ENCODE measurements around the gene CEBPG. TPM values are rescaled to one million over a fixed set of nuclear protein-coding genes. Genes with fewer than 3 reads are reported as not detected.

The CEBPG gene
- total RNA-seq, 1 experiment from 2014 or later: 41.5 TPM

DNA sequence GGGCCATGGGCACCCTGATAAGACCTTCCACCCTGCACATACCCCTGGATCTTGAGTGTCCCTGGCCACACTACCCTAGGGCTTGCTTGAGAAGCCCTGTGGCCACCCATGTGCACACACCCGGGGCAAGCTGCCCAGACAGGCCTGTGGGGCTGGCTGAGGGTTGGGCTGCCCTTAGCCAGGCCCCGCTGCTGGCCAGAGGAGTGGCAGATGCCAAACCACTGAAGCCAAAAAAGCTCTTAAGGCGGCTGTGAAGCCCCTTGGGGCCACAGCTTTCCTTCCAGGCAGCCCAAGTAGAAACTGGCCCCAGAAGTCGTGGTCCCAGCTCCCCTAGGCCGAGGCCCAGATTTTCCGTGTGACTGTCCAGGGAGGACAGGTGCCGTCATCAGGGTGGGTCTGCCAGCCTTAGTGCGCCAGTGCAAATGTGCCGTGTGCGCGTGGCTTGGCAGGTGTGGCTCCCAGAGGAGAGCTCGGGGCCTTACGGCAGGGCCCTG is 14.8 kb downstream of the CEBPG start:
- ATAC-seq: no peak
- H3K4me3 ChIP-seq (ENCODE audit: low read depth in 2 of 2, low read length in 2 of 2): no peak overlapping the region
- intact Hi-C loops (cut with micrococcal nuclease; ENCODE audit: unreplicated experiment) (no loop called here), in situ Hi-C loops (cut with HindIII; ENCODE audit: low pct_unique_long_range_greater_than_20kb, low sequenced_read_pairs) (no loop called here)
- no TSS peak for BruUV-seq (replicated peaks)
- POLR2A ChIA-PET: no interaction called here
- no peak for DNase-seq (ENCODE audit: low read depth, low spot score)
- H3K9me3 ChIP-seq (ENCODE audit: control insufficient read depth, insufficient read depth, low read depth, low read length): no peaks in the 10 kb centered on the region
- peaks cover 19% of the 10 kb centered on the region for H3K4me1 ChIP-seq (ENCODE audit: control insufficient read depth, insufficient read depth, low read length)
- H3K27me3 ChIP-seq (ENCODE audit: control insufficient read depth, insufficient read depth, low read length): no peaks in the 10 kb centered on the region
- H3K27ac ChIP-seq (ENCODE audit: low read length): no peak overlapping the region
- CTCF ChIA-PET: no interaction called here
- H3K36me3 ChIP-seq (ENCODE audit: control insufficient read depth, insufficient read depth, low read length): no peaks in the 10 kb centered on the region
- TF ChIP-seq POLR2AphosphoS5 (IDR thresholded peaks at IDR 0.05; ENCODE audit: low read depth, low read length) (no peak), SIN3A (IDR thresholded peaks at IDR 0.05; ENCODE audit: borderline replicate concordance, insufficient read depth, low read depth, low read length) (no peak), TCF7L2 (IDR thresholded peaks at IDR 0.05; ENCODE audit: low read depth, low read length) (no peak)
- TF ChIP-seq, protein P1, sequence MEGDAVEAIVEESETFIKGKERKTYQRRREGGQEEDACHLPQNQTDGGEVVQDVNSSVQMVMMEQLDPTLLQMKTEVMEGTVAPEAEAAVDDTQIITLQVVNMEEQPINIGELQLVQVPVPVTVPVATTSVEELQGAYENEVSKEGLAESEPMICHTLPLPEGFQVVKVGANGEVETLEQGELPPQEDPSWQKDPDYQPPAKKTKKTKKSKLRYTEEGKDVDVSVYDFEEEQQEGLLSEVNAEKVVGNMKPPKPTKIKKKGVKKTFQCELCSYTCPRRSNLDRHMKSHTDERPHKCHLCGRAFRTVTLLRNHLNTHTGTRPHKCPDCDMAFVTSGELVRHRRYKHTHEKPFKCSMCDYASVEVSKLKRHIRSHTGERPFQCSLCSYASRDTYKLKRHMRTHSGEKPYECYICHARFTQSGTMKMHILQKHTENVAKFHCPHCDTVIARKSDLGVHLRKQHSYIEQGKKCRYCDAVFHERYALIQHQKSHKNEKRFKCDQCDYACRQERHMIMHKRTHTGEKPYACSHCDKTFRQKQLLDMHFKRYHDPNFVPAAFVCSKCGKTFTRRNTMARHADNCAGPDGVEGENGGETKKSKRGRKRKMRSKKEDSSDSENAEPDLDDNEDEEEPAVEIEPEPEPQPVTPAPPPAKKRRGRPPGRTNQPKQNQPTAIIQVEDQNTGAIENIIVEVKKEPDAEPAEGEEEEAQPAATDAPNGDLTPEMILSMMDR (IDR thresholded peaks at IDR 0.05): no peak
- TF ChIP-seq, protein P2, sequence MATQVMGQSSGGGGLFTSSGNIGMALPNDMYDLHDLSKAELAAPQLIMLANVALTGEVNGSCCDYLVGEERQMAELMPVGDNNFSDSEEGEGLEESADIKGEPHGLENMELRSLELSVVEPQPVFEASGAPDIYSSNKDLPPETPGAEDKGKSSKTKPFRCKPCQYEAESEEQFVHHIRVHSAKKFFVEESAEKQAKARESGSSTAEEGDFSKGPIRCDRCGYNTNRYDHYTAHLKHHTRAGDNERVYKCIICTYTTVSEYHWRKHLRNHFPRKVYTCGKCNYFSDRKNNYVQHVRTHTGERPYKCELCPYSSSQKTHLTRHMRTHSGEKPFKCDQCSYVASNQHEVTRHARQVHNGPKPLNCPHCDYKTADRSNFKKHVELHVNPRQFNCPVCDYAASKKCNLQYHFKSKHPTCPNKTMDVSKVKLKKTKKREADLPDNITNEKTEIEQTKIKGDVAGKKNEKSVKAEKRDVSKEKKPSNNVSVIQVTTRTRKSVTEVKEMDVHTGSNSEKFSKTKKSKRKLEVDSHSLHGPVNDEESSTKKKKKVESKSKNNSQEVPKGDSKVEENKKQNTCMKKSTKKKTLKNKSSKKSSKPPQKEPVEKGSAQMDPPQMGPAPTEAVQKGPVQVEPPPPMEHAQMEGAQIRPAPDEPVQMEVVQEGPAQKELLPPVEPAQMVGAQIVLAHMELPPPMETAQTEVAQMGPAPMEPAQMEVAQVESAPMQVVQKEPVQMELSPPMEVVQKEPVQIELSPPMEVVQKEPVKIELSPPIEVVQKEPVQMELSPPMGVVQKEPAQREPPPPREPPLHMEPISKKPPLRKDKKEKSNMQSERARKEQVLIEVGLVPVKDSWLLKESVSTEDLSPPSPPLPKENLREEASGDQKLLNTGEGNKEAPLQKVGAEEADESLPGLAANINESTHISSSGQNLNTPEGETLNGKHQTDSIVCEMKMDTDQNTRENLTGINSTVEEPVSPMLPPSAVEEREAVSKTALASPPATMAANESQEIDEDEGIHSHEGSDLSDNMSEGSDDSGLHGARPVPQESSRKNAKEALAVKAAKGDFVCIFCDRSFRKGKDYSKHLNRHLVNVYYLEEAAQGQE (IDR thresholded peaks at IDR 0.05; ENCODE audit: insufficient read depth in 1 of 2, low read depth in 2 of 2, low read length in 1 of 2): no peak

DNA sequence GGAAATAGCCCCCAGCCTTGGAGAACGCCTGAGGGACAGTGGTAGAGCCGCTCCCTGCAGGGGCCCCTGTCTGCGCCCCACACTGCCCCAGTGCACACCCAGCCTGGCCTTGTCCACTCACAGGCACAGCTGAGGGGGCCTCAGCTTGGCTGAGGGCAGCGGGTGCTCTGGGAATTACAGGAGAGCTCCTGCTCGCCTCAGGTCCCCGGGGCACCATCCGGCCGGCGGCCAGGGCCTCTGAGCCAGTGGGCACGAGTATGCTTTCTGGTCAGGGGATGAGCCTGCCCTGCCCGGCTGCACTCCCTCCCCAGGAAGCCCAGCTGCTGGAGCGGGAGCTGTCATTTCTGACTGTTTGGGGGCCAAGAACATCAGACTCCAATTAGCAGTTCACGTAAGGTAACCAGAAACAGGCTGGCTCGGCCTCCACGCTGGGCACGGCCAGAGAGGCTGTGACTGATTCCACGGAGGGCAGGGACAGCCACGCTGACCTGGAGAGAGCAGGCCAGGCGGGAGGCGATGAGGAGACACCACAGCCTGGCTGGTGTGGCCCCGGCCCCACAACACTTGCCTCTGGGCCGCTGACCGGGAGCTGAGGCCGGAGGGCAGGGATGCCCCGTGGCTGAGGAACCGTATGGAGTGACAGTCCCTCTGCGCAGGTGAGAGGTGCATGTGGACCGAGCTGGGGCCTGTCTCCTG is 15.4 kb downstream of the CEBPG start:
- ATAC-seq: no peak
- H3K4me1 ChIP-seq (ENCODE audit: control insufficient read depth, insufficient read depth, low read length): peaks cover 25% of the 10 kb centered on the region
- no peaks in the 10 kb centered on the region for H3K9me3 ChIP-seq (ENCODE audit: control insufficient read depth, insufficient read depth, low read depth, low read length)
- in situ Hi-C loops (cut with HindIII; ENCODE audit: low pct_unique_long_range_greater_than_20kb, low sequenced_read_pairs) (no loop called here), intact Hi-C loops (cut with micrococcal nuclease; ENCODE audit: unreplicated experiment) (no loop called here)
- BruUV-seq (replicated peaks): no TSS peak
- ChIA-PET POLR2A (no interaction called here), CTCF (no interaction called here)
- no peak overlapping the region for H3K27ac ChIP-seq (ENCODE audit: low read length)
- H3K4me3 ChIP-seq (ENCODE audit: low read depth in 2 of 2, low read length in 2 of 2): no peak overlapping the region
- TF ChIP-seq POLR2AphosphoS5 (IDR thresholded peaks at IDR 0.05; ENCODE audit: low read depth, low read length) (no peak), SIN3A (IDR thresholded peaks at IDR 0.05; ENCODE audit: borderline replicate concordance, insufficient read depth, low read depth, low read length) (no peak), TCF7L2 (IDR thresholded peaks at IDR 0.05; ENCODE audit: low read depth, low read length) (no peak)
- TF ChIP-seq, protein P2 (IDR thresholded peaks at IDR 0.05; ENCODE audit: insufficient read depth in 1 of 2, low read depth in 2 of 2, low read length in 1 of 2): no peak
- no peaks in the 10 kb centered on the region for H3K27me3 ChIP-seq (ENCODE audit: control insufficient read depth, insufficient read depth, low read length)
- H3K36me3 ChIP-seq (ENCODE audit: control insufficient read depth, insufficient read depth, low read length): no peaks in the 10 kb centered on the region
- no peak for DNase-seq (ENCODE audit: low read depth, low spot score)

Data from Panc1 (cell line).